Fibroblast of skin of right quadriceps (primary cell): ENCODE results near the gene TC2N.
A peak's percentile ranks its signal among the peaks of the same experiment; 100 is the strongest.
"Not testable (repeated sequence)": the region's sequence is repeated elsewhere in the genome, so short reads cannot be mapped to it uniquely, and the experiment has no call there.

Experiments
- DNase-seq: peaks from one replicate; pipeline ENCODE4 v3.0.0-alpha.2; 2013

Gene TC2N

GRCh38 chr14:91830777-91831176, 36.6 kb downstream of the TC2N start:
- no peak for DNase-seq

- DNase-seq, result no peak
Measured at GRCh38 chr14:91829511-91829910, 37.8 kb downstream of the TC2N start.

GRCh38 chr14:91827746-91828145, 39.6 kb downstream of the TC2N start:
- DNase-seq, result no peak

DNA sequence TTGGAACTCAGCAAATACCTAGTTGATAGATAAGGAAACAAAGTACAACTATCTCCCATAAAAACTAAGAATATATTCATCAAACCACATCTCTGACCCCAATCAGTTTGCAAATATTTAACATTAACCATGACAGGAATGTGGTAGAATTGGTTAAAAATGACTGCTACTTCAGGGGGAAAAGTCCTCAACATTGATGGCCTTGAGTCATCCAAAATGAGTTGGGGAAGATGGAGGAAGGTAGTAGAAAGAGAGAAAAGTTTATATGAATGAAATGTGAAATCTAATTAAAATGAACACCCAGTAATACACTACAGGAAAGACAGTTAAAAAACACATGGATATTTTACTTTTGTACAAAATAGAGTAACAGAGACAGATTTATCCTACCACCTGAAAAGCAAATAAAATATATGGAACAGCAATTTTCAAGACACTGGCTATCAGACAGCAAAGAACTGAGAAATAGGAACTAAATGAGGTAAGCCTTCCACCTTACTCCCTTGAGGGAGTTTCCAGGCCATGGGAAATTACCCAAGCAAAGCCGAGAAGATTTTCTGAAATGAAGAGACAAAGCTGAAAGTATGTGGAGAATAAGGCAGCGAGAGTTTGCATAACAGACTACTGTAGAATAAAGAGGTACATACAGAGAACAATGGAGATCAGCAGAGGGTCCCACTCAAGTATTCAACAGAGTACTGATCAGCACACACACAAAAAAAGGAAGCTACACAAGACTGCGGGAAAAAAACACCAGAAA, 49.6 kb downstream of the TC2N start:
- DNase-seq, result no peak

DNA sequence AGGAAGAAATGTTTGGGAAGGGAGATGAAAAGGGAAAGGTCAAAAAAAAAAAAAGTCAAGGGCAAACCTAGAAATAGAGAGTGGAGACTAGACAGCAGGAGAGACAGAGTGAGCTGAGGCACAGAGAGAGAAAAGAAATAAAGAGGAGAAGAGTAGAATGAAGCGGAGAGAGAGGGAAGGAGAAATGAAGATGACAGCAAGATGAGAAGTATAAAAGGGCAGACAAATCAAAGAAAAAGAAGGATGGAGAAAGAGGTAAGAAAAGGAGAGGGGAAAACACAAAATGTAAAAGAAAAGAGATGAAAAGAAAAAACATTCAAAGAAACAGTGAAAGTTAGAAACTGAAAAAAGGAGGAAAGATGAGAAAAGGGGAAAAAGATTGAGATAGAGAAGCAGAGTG, 53.0 kb downstream of the TC2N start:
- DNase-seq, result no peak

- no peak for DNase-seq
Measured at GRCh38 chr14:91810699-91811098, 56.6 kb downstream of the TC2N start.

DNA sequence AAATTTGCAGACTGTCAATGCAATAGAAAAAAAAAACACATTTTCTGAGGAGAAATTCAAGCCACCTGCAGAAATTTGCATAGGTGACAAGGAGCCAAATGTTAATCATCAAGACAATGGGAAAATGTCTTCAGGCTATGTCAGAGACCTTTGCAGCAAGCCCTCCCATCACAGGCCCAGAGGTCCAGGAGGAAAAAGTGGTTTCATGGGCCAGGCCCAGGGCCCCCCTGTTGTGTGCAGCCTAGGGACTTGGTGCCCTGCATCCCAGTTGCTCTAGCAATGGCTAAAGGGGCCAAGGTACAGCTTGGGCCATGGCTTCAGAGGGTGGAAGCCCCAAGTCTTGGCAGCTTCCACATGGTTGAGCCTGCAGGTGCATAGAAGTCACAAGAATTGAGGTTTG, 60.6 kb downstream of the TC2N start:
- no peak for DNase-seq

GRCh38 chr14:91806094-91806493, 61.2 kb downstream of the TC2N start:
- DNase-seq, result not testable (repeated sequence)

DNA sequence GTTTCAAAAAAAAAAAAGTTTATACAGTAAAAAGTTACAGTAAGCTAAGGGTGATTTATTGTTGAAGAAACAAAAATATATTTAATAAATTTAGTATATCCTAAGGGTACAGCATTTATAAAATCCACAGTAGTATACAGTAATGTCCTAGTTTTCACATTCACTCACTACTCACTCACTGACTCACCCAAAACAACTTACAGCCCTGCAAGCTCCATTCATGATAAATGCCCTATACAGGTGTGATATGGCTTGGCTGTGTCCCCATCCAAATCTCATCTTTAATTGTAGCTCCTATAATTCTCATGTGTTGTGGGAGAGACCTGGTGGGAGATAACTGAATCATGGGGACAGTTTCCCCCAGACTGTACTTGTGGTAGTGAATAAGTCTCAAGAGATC, 61.7 kb downstream of the TC2N start:
- DNase-seq, result no peak

GRCh38 chr14:91801358-91801757, 66.0 kb downstream of the TC2N start:
- no peak for DNase-seq

GRCh38 chr14:91796617-91797347, 70.6 kb downstream of the TC2N start:
- peak; percentile 32 for DNase-seq

DNA sequence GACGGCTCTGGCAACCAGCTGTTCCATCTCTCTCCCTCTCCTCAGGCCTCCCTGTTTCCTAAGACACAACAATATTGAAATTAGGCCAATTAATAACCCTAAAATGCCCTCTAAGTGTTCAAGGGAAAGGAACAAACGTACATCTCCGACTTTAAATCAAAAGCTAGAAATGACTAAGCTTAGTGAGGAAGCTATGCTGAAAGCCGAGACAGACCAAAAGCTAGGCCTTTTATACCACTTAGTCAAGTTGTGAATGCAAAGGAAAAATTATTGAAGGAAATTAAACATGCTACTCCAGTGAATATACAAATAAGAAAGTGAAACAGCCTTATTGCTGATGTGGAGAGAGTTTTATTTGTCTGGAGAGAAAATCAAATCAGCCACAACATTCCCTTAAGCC, 73.6 kb downstream of the TC2N start:
- no peak for DNase-seq

- DNase-seq, result no peak
Measured at GRCh38 chr14:91786188-91786587, 81.1 kb downstream of the TC2N start.

GRCh38 chr14:91780452-91780851, 86.9 kb downstream of the TC2N start:
- no peak for DNase-seq

DNA sequence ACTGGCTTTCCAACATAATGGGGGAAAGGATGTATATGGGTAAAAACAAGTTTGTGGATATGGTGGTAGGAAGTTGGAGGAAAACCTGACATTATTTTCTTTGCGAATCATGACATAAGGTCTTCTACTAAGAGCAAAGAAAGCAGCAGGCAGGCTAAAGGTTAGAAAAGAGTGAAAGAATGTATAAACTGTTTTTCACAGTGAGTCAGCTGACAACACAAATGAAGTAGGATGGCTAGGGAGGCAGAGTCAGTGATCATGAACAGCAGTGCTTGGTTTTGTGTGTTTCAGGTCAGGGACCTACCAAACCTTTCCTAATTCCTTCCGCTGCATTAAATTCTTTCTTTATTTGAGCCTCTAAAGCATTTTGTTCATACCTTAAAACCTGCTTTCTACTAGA, 89.1 kb downstream of the TC2N start:
- no peak for DNase-seq

DNA sequence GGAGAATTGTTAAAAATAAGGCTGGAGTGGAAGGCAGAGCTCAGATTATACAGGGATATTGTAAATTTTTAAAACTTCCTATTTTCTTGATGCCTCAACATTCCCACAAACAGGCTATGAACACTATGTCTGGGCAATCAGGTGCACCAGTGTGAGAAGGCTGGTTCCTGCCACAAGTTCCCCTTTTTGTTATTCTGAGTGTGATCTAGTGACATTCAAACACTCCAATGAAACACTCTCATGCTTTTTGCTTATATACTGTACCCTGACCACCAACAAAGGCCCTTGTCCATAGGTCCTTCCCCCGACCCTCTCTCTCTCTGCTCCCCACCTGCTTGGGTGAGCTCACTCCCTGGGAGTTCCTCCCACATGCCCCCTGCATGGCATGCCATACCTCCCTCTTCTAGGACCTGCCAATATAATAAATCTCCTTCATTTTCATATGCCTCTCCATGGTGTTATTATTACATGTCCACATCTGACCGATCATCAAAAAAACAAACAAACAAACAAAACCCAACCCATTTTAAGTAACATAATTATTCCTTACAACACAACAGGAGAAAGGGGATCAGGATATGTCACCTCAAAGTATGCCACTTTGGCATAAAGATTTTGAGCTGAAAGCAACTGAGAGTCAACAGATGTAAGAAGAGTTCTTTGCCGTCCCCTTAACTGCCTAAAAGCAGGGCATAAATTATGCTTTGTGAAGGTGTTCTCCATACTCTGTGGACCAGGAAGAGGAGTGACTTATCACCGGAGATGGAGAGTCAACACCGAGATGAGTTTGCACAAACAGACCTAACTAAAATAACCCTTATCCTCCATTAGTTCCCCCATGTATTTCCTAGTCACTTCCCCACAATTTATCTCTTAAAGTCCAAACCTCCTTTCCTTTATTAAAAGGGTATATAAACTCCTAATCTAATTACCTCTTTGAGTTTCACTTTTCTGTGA, 92.9 kb downstream of the TC2N start:
- DNase-seq, result no peak

DNA sequence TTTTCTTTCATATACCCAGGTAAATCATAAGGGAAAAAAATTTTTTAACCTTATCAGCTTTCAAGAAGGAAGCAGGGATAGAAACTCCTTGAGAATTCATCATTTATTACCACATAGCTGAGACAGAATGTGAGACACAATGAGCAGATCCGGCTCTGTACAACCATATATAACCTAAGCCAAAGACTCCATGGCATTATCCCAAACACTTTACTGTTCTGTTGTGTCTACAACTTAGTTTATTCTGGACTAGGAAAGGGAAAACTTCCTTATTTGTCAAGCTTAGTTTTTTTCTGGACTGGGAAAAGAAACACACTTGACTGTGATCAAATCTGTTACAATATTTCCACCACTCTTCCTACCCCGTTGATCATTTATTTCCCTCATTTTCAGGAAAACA, 97.2 kb downstream of the TC2N start:
- no peak for DNase-seq

DNA sequence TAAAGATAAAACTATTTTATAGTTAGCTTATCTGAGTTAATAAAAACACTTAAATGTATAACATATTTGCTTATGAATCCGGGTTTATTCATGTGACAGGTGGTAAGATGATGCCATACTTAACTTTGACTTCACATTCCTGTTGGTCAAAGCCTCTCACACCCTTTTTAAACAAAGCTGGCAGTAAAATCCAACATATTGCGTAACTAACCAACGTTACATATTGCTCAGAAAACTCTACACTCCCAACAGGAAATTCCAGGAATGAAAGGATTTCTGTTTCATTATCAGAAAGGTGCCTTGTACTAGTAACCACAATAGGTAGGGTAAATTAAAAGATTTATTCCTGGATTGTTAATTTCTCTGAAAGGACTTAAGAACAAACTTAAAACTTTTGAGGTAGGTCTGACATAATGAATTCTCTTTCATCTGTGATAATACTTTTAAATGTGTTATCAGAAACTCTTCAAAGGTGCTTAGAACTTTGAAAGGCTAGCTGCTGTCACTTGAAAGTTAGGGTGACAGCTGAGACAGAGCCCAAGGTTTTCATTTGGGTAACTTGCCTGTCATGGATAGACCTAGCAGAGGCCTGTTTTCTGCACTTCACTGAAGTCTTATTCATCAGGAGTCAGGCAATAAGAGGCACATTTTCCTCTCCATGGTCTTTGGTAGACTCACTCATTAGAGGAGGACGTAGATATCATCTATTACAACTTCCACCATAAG, 111.6 kb downstream of the TC2N start:
- peak; percentile 18 for DNase-seq

- no peak for DNase-seq
Measured at GRCh38 chr14:91754819-91755218, 112.5 kb downstream of the TC2N start.

- DNase-seq, result no peak
Measured at GRCh38 chr14:91754185-91754584, 113.2 kb downstream of the TC2N start.

GRCh38 chr14:91753501-91754128, 113.7 kb downstream of the TC2N start:
- DNase-seq, result no peak

GRCh38 chr14:91752961-91753360, 114.4 kb downstream of the TC2N start:
- DNase-seq, result no peak
